GM12878 (cell line): ENCODE data around the gene OR51B6. TPM values are rescaled to one million over a fixed set of nuclear protein-coding genes. Genes with fewer than 3 reads are reported as not detected.

Experiments
- ATAC-seq: fragments of 200-7000 bp; cut with Tn5 transposase; 3 replicates; pipeline ENCODE4 v1.9.1; 2020; ENCODE audit warnings: mild to moderate bottlenecking, moderate library complexity
- BruUV-seq: library from RNA; stranded (reverse); fragments of 400-500 nt; replicated peaks from 2 replicates; lab custom pipeline; 2021; lab: Mats Ljungman, UMichigan
- CTCF ChIA-PET: fragments of 300-600 bp; sonication (Branson Sonifier 250); formaldehyde crosslinking; extraction: SDS; loops from one replicate; lab custom pipeline; 2021; ENCODE audit warnings: inconsistent platforms; lab: Yijun Ruan, JAX
- POLR2A ChIA-PET: fragments of 350-600 bp; formaldehyde crosslinking; extraction: SDS; loops from one replicate; lab custom pipeline; 2021; ENCODE audit warnings: inconsistent platforms; lab: Charles Lee
- RAD21 ChIA-PET: fragments of 300-600 bp; sonication (Branson Sonifier 250); formaldehyde crosslinking; loops from one replicate; lab custom pipeline; 2023; ENCODE audit warnings: antibody characterized with exemption; ENCODE audit not compliant: unreplicated experiment; lab: Charles Lee
- SMC1A ChIA-PET: fragments of 300-600 bp; sonication (Branson Sonifier 250); formaldehyde crosslinking; loops from one replicate; lab custom pipeline; 2023; ENCODE audit not compliant: unreplicated experiment, uncharacterized antibody; lab: Charles Lee
- DNase-seq: peaks from one replicate; pipeline ENCODE4 v3.0.0-alpha.2; 2011; ENCODE audit warnings: low read depth, low spot score
- FAIRE-seq: peaks from 3 replicates; lab custom pipeline; 2011; peaks lifted over from hg19 to GRCh38; lab: Jason Lieb, UNC
- H2AFZ ChIP-seq: 2 replicates; pipeline ENCODE4 v1.6.0; 2011; ENCODE audit warnings: low read depth, low read length, control low read depth; ENCODE audit not compliant: control insufficient read depth
- H3K27ac ChIP-seq: 2 replicates; pipeline ENCODE4 v1.5.1; 2011; ENCODE audit warnings: control low read depth; ENCODE audit not compliant: control insufficient read depth, insufficient read depth
- H3K27me3 ChIP-seq, 2 experiments: replicated peaks in 1 of 2; 2 replicates each; pipeline versions ENCODE4 v1.6.0 to v1.6.1; 2011; ENCODE audit warnings: low read length in 1 of 2; ENCODE audit not compliant: control insufficient read depth in 2 of 2, insufficient read depth in 2 of 2
- H3K36me3 ChIP-seq, 2 experiments: 2 replicates each; pipeline ENCODE4 v1.5.1; 2011; ENCODE audit warnings: low read length in 1 of 2; ENCODE audit not compliant: control insufficient read depth in 2 of 2, insufficient read depth in 2 of 2
- H3K4me1 ChIP-seq: 2 replicates; pipeline ENCODE4 v1.6.1; 2011; ENCODE audit warnings: mild to moderate bottlenecking, low read length, moderate library complexity, mixed read lengths; ENCODE audit not compliant: control insufficient read depth, insufficient read depth
- H3K4me2 ChIP-seq: 2 replicates; pipeline ENCODE4 v1.6.0; 2011; ENCODE audit warnings: control low read depth; ENCODE audit not compliant: control insufficient read depth, insufficient read depth
- H3K4me3 ChIP-seq: fragments of 200-600 bp; sonication (generic); 2 replicates; pipeline ENCODE4 v1.5.1; 2016
- H3K79me2 ChIP-seq: 2 replicates; pipeline ENCODE4 v1.6.0; 2011; ENCODE audit warnings: low read length; ENCODE audit not compliant: control insufficient read depth, insufficient read depth
- H3K9ac ChIP-seq: 2 replicates; pipeline ENCODE4 v1.8.0; 2011; ENCODE audit warnings: low read length, control low read depth, mixed read lengths; ENCODE audit not compliant: control insufficient read depth, insufficient read depth
- H3K9me3 ChIP-seq: replicated peaks from 3 replicates; pipeline ENCODE4 v1.5.1; 2011; ENCODE audit warnings: mild to moderate bottlenecking, low read length; ENCODE audit not compliant: control insufficient read depth, insufficient read depth
- H4K20me1 ChIP-seq: 2 replicates; pipeline ENCODE4 v1.6.0; 2011; ENCODE audit not compliant: control insufficient read depth, insufficient read depth
- ASH2L ChIP-seq: fragments of 300-600, 200-600 bp; sonication (generic); IDR thresholded peaks from 2 replicates; pipeline ENCODE4 v1.6.1; 2017; ENCODE audit warnings: low read depth, mild to moderate bottlenecking, borderline replicate concordance
- BCLAF1 ChIP-seq: fragments of 450-650 bp; IDR thresholded peaks from 2 replicates; pipeline ENCODE4 v1.6.1; 2017; ENCODE audit warnings: antibody characterized with exemption, mild to moderate bottlenecking, moderate library complexity
- BHLHE40 ChIP-seq, 2 experiments: fragments of 450-650 bp in 1 of 2; IDR thresholded peaks; 2 replicates each; pipeline ENCODE4 v1.6.1; 2011 to 2017; ENCODE audit warnings: low read depth in 2 of 2, borderline replicate concordance in 1 of 2, improper control_type of control experiment in 1 of 2, low read length in 1 of 2, mild to moderate bottlenecking in 1 of 2
- CEBPZ ChIP-seq: fragments of 150-350 bp; IDR thresholded peaks from 2 replicates; pipeline ENCODE4 v1.6.1; 2016; ENCODE audit warnings: low read depth, low read length
- CREM ChIP-seq: IDR thresholded peaks from 2 replicates; pipeline ENCODE4 v1.6.1; 2014; ENCODE audit warnings: antibody characterized with exemption, low read depth
- KAT2A ChIP-seq: conservative IDR thresholded peaks from 2 replicates; pipeline ENCODE4 v1.6.1; 2011; ENCODE audit warnings: low read depth, low read length; ENCODE audit not compliant: control insufficient read depth
- MTA3 ChIP-seq: IDR thresholded peaks from 2 replicates; pipeline ENCODE4 v1.6.1; 2012; ENCODE audit warnings: low read length, inconsistent platforms, borderline replicate concordance
- NBN ChIP-seq: fragments of 450-650 bp; IDR thresholded peaks from 2 replicates; pipeline ENCODE4 v1.6.1; 2016
- NKRF ChIP-seq: fragments of 450-650 bp; conservative IDR thresholded peaks from 2 replicates; pipeline ENCODE4 v1.6.1; 2017; ENCODE audit warnings: mild to moderate bottlenecking, moderate library complexity
- SIX5 ChIP-seq: IDR thresholded peaks from 2 replicates; pipeline ENCODE4 v1.6.1; 2011; ENCODE audit warnings: mild to moderate bottlenecking, low read depth, low read length, moderate library complexity; ENCODE audit not compliant: severe bottlenecking
- USF1 ChIP-seq: IDR thresholded peaks from 2 replicates; pipeline ENCODE4 v1.6.1; 2011; ENCODE audit warnings: borderline replicate concordance, low read depth, mild to moderate bottlenecking, moderate library complexity, mixed read lengths, low read length; ENCODE audit not compliant: insufficient read depth; ENCODE audit errors: extremely low read length
- ZBED1 ChIP-seq: IDR thresholded peaks from 2 replicates; pipeline ENCODE4 v1.6.1; 2016; ENCODE audit warnings: borderline replicate concordance
- ZNF207 ChIP-seq: fragments of 450-650 bp; IDR thresholded peaks from 2 replicates; pipeline ENCODE4 v1.6.1; 2014; ENCODE audit warnings: antibody characterized with exemption, mild to moderate bottlenecking, borderline replicate concordance
- in situ Hi-C: fragments of 300-500 bp; cut with MboI; formaldehyde crosslinking; loops from 9 replicates; pipeline ENCODE4 v1.14.3; 2018; ENCODE audit warnings: mixed read lengths
- intact Hi-C: fragments of 100-400 bp; cut with micrococcal nuclease; formaldehyde crosslinking; loops from one replicate; pipeline ENCODE4 v1.14.2; 2022; ENCODE audit not compliant: unreplicated experiment
- polyA plus RNA-seq, 11 experiments: library from polyadenylated mRNA; depleted of rRNA in 4 of 11; unstranded in 6 of 11; stranded (reverse) in 5 of 11; fragments of >200 nt; fragmentation: Nextera tagmentation in 4 of 11; fragmentation: Illumina TruSeq in 1 of 11; extraction: Ambion mirVana in 4 of 11; extraction: Trizol in 1 of 11; gene quantifications; 1 replicate in 1 of 11; 2 replicates in 10 of 11; pipeline versions ENCODE4 v1.2.1 to v1.2.3, GENCODE V29; 2011 to 2016; ENCODE audit warnings: inconsistent platforms in 2 of 11, missing spikeins in 2 of 11, low read depth in 1 of 11
- total RNA-seq, 4 experiments: library from RNA; depleted of rRNA in 3 of 4; stranded (reverse); fragments of >200 nt in 3 of 4; fragmentation: Illumina TruSeq in 1 of 4; extraction: Trizol in 1 of 4; gene quantifications; 2 replicates each; pipeline versions ENCODE4 v1.2.1 to v1.2.3, GENCODE V29; 2013 to 2021

OR51B6 gene
- total and polyA plus RNA-seq, 10 of the 15 experiments (the other 5 are each of a cell fraction or from before 2014, with no cell fraction given): 0.17 TPM; not detected in 9

GRCh38 chr11:5368502-5369043 is 17.3 kb downstream of the OR51B6 start (continued):
- TF ChIP-seq NKRF (no peak), ZNF207 (no peak), ZBED1 (no peak), CREM (no peak), KAT2A (no peak)

GRCh38 chr11:5369789-5370188 is 18.5 kb downstream of the OR51B6 start:
- Histone ChIP-seq H3K9me3 (no peaks in the 10 kb centered on the region), H3K27ac (no peak overlapping the region), H3K9ac (no peak overlapping the region), H3K4me2 (no peak overlapping the region), H4K20me1 (no peaks in the 10 kb centered on the region), H3K4me1 (no peaks in the 10 kb centered on the region), H3K36me3 (no peaks in the 10 kb centered on the region), H3K4me3 (no peak overlapping the region), H3K79me2 (no peaks in the 10 kb centered on the region), H3K27me3 (no peaks in the 10 kb centered on the region), H2AFZ (no peak overlapping the region)
- in situ Hi-C loops (loop anchor here (5.0 kb wide), 2 partner anchors 167 to 742 kb away; partner anchors contain the start of gene OR51V1), intact Hi-C loops (loop anchor here (2.0 kb wide), 1 partner anchor 79 kb away; no protein-coding TSS in a partner anchor)
- ChIA-PET RAD21 (interaction anchor here (1.1 kb wide), 1 partner anchor 245 kb away, joined by 4 read pairs; no protein-coding TSS in a partner anchor), SMC1A (interaction anchor here (0.9 to 1.6 kb wide), 3 partner anchors 17 to 733 kb away, joined by 3 read pairs; partner anchors contain the start of gene OR51D1), CTCF (interaction anchor here (1.3 to 2.7 kb wide), 4 partner anchors 10 to 745 kb away, joined by 4 to 11 read pairs (median 8); no protein-coding TSS in a partner anchor), POLR2A (interaction anchor here (0.6 kb wide), 1 partner anchor 159 kb away, joined by 10 read pairs; no protein-coding TSS in a partner anchor)
- no peak for FAIRE-seq
- peak; percentile 83 for ATAC-seq
- BruUV-seq: no TSS peak
- DNase-seq: no peak
- TF ChIP-seq BHLHE40 (IDR thresholded peaks at IDR 0.05; ENCODE audit: borderline replicate concordance in 1 of 2, low read depth in 2 of 2, low read length in 1 of 2) (no peak), BCLAF1 (no peak), NBN (no peak), SIX5 (no peak), ASH2L (no peak), USF1 (no peak), CEBPZ (no peak), MTA3 (no peak)
